GM21576 (cell line): ENCODE data around the gene ASCL1.

Experiments used
- ATAC-seq: cut with Tn5 transposase; IDR thresholded peaks from one replicate; pipeline ENCODE4 v1.9.1; 2021; ENCODE audit warnings: mild to moderate bottlenecking, moderate library complexity; ENCODE audit not compliant: unreplicated experiment

Gene ASCL1

DNA sequence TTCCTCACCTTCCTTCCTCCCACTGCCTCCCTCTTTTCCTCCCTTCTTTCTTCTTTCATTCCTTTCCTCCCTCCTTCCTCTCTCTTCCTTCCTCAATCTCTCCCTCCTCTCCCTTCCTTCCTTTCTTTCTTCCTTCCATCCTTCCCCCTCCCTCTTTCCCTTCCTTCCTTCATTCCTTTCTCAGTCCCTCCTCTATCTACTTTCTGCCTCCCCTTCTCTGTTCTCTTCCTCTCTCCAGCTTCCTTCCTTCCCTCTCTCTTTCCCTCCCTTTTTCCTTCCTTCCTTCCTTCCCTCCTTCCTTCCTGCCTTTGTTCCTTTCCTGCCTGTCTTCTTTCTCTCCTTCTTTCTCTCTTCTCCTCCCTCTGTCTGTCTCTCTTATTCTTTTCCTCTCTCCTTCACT, 16.1 kb downstream of the ASCL1 start:
- no peak for ATAC-seq

- ATAC-seq, result no peak
These were observed 19.3 kb downstream of the ASCL1 start for GRCh38 chr12:102976609-102977280.

- ATAC-seq, result no peak
These were observed 20.7 kb downstream of the ASCL1 start for GRCh38 chr12:102977945-102978706.

DNA sequence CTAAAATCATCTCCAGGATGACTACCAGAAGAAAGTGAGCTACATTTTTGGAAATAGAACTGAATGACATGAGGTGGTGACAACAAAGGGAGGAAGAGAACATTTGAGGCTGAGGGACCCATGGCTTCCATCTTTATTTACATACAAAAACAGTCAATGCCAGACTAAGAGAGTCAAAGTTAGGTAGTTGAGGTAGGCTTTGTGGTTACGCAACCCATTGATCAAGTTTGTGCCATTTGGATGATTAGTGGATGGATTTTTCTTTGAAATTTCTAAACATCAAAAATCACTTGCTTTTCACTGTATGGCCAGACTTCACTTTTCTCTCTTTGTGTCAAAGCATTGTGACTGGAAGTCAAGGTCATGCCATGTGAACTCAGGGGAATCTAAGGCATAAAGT, 22.9 kb downstream of the ASCL1 start:
- ATAC-seq, result no peak

DNA sequence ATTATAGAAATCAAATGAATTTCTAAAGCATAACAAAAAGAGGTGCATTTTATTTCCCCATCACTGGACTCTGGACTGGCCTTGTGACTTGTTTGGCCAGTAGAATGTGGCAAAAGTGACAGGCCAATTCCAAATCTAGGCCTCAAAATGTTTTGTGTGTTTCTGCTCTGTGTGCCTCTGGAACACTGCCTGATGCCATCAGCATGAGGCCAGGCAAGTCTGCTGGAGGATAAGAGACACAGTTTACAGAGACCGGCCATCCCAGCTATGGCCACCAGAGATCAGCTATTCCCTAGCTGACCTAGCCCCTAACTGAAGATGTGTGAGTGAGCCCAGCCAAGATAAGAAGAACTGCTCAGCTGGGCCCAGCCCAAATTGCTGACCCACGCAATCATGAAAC, 32.9 kb downstream of the ASCL1 start:
- ATAC-seq, result no peak

DNA sequence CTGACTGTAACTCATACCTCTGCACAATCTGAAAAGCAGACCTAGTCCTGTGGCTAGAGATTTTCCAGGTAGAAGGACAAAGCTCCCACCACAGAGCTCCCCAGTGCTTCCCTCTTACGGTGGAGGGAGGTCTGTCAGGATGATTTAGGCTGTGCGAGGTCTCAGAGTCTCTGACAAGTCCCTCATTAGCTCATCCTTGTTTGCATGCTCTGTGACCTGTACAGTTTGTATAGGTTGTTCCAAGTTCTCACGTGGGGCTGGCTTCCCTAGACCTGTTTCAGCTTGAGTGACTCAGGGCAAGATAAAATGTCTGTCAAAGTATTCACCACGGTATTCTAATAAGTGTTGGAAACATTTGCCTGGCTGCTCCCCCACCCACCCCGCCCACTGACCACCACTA, 34.8 kb downstream of the ASCL1 start:
- ATAC-seq, result no peak

- no peak for ATAC-seq
These were observed 35.2 kb downstream of the ASCL1 start for GRCh38 chr12:102992720-102993119.

DNA sequence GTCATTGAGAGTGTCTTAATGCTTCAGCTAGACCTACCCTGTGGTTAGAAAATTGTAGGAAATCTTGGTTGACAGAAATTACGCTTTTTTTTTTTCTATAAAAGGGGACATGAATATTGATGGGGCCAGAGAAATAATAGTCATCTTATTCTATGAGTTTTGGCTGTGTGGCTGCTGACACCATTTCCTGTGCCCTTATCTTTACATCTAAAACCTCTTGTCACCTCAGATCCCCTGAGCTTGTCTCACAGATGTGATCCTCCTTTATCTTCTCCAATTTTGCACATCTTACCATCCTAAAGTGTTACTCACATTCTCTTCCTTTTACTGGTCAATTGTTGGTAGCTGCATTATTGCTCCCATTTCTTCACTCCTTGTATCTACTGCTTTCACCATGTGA, 36.1 kb downstream of the ASCL1 start:
- no peak for ATAC-seq

DNA sequence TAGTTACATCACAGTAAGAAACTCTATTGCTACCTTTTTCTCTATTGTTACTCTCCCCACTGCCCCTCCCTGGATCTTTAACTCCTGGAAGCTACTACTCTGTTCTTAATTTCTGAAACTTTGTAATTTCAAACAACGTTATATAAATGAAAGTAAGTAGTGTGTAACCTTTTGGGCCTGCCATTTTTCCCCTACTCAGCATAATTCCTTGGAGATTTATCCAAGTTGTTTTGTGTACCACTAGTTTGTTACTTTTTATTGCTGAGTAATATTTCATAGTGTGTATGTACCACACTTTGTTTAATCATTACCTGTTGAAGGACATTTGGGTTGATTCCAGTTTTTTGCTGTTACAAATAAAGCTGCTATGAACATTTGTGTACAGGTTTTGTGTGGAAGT, 37.9 kb downstream of the ASCL1 start:
- ATAC-seq, result no peak
